Mesothelial cell of epicardium (in vitro differentiated cells): ENCODE data around the gene HERPUD2. TPM values are rescaled to one million over a fixed set of nuclear protein-coding genes. Genes with fewer than 3 reads are reported as not detected.
A peak's percentile ranks its signal among the peaks of the same experiment; 100 is the strongest.

Experiments
- DNase-seq, 2 experiments: peaks; one replicate each; pipeline ENCODE4 v3.0.0; 2021; ENCODE audit warnings: low spot score in 2 of 2; ENCODE audit not compliant: unreplicated experiment in 2 of 2
- H3K27ac Mint-ChIP-seq: 2 replicates; pipeline ENCODE4 v1.8.0; 2021; ENCODE audit warnings: mixed read lengths
- H3K27me3 Mint-ChIP-seq: 2 replicates; pipeline ENCODE4 v1.8.0; 2021; ENCODE audit warnings: low read depth, mixed read lengths
- H3K36me3 Mint-ChIP-seq: 2 replicates; pipeline ENCODE4 v1.8.0; 2021; ENCODE audit warnings: mixed read lengths
- H3K4me1 Mint-ChIP-seq: 2 replicates; pipeline ENCODE4 v1.8.0; 2021; ENCODE audit warnings: mixed read lengths
- H3K4me3 Mint-ChIP-seq: 2 replicates; pipeline ENCODE4 v1.8.0; 2021; ENCODE audit warnings: mild to moderate bottlenecking, moderate library complexity, mixed read lengths
- H3K9me3 Mint-ChIP-seq: 2 replicates; pipeline ENCODE4 v1.8.0; 2021; ENCODE audit warnings: mixed read lengths
- CTCF ChIP-seq: fragments of 200-600 bp; sonication (generic); IDR thresholded peaks from one replicate; pipeline ENCODE4 v1.5.0; 2021; ENCODE audit warnings: antibody characterized with exemption; ENCODE audit not compliant: unreplicated experiment
- total RNA-seq: library from RNA; stranded (reverse); gene quantifications from 3 replicates; pipeline ENCODE4 v1.2.1, GENCODE V29; 2021

The HERPUD2 gene
- total RNA-seq, 1 donor from 2014 or later: 32.4 TPM

DNA sequence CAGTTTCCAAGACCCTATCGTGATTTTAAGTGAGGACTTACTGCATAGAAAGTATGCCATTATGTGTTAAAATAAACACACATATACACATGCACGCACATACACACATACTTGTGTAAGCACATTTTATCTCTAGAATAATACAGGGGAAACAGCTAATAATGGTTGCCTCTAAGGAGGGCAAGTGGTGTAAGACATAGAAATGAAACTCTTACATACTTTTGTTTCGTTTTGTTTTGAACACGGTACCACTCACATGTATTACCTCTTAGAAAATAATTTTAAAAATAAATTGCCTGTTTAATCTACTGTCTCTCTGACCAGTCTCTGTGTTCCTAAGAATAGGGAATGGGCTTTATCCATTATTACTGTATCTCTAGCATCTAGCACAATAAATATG is 49.2 kb downstream of the HERPUD2 start:
- Mint-ChIP-seq H3K4me1 (peaks cover 20% of the 10 kb centered on the region), H3K27ac (no peak overlapping the region), H3K4me3 (no peak overlapping the region), H3K36me3 (peaks cover 19% of the 10 kb centered on the region), H3K27me3 (no peaks in the 10 kb centered on the region), H3K9me3 (no peaks in the 10 kb centered on the region)
- no peak for TF ChIP-seq CTCF
- no peak for DNase-seq

GRCh38 chr7:35630024-35630972 is 64.6 kb downstream of the HERPUD2 start:
- Mint-ChIP-seq H3K4me1 (no peaks in the 10 kb centered on the region), H3K9me3 (no peaks in the 10 kb centered on the region), H3K27me3 (no peaks in the 10 kb centered on the region), H3K4me3 (no peak overlapping the region), H3K36me3 (peaks cover 20% of the 10 kb centered on the region), H3K27ac (no peak overlapping the region)
- DNase-seq: no peak
- TF ChIP-seq CTCF: no peak

- H3K4me1 Mint-ChIP-seq: no peaks in the 10 kb centered on the region
- peak; percentile 72 for TF ChIP-seq CTCF
- H3K27me3 Mint-ChIP-seq: no peaks in the 10 kb centered on the region
- no peak overlapping the region for H3K4me3 Mint-ChIP-seq
- H3K9me3 Mint-ChIP-seq: no peaks in the 10 kb centered on the region
- no peak overlapping the region for H3K27ac Mint-ChIP-seq
- peaks cover 4% of the 10 kb centered on the region for H3K36me3 Mint-ChIP-seq
- peak in 1 of 2 experiments; percentile 52 for DNase-seq
Measured at GRCh38 chr7:35624299-35625186, 70.4 kb downstream of the HERPUD2 start.

DNA sequence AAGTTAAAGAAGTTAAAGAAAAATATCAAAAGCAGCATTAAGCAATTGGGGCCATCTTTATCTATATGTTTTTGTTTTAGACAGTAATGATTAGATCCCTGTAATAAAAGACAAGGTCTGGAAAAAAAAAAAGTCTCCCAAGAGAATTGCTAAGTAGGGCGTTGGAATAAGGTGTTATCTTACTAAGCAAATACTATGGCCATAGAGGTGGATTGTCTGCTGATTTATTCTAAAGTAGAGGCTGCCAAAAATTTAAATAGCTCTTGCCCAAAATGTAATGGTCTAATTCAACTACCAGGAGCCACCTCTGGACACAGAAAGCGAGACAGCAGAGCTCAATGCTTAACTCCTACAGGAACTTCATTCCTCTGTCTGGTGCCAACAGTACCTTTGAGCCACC is 71.6 kb downstream of the HERPUD2 start:
- TF ChIP-seq CTCF: no peak
- H3K27ac Mint-ChIP-seq: no peak overlapping the region
- H3K9me3 Mint-ChIP-seq: no peaks in the 10 kb centered on the region
- H3K36me3 Mint-ChIP-seq: peaks cover 4% of the 10 kb centered on the region
- H3K27me3 Mint-ChIP-seq: no peaks in the 10 kb centered on the region
- no peak overlapping the region for H3K4me3 Mint-ChIP-seq
- H3K4me1 Mint-ChIP-seq: no peaks in the 10 kb centered on the region
- no peak for DNase-seq

DNA sequence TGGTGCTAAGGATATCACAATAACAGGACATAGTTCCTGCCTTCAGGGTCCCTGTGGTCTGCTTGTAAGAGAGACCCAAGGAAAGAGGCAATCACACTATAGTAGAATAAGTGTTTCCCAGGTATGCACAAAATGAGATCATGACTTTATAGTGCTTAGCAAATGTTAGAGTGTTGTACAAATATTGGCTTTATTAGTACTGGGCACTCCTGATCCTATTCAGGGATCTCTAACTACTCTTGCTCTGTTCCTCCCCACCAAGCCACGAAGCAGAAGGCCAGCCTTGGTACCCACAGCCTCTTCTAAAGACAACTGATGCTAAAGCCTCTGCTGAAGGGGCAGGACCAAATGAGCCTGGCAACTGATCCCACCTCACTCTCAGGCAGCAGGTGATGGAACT is 75.1 kb downstream of the HERPUD2 start:
- TF ChIP-seq CTCF: no peak
- DNase-seq: no peak
- Mint-ChIP-seq H3K27ac (no peak overlapping the region), H3K4me3 (no peak overlapping the region), H3K36me3 (no peaks in the 10 kb centered on the region), H3K4me1 (no peaks in the 10 kb centered on the region), H3K9me3 (no peaks in the 10 kb centered on the region), H3K27me3 (no peaks in the 10 kb centered on the region)
